ENCODE measurements around the gene CHRDL2. TPM values are rescaled to one million over a fixed set of nuclear protein-coding genes. Genes with fewer than 3 reads are reported as not detected.
A peak's percentile ranks its signal among the peaks of the same experiment; 100 is the strongest.

Gene CHRDL2, protein sequence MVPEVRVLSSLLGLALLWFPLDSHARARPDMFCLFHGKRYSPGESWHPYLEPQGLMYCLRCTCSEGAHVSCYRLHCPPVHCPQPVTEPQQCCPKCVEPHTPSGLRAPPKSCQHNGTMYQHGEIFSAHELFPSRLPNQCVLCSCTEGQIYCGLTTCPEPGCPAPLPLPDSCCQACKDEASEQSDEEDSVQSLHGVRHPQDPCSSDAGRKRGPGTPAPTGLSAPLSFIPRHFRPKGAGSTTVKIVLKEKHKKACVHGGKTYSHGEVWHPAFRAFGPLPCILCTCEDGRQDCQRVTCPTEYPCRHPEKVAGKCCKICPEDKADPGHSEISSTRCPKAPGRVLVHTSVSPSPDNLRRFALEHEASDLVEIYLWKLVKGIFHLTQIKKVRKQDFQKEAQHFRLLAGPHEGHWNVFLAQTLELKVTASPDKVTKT
- polyA plus RNA-seq (2011; rRNA removed), result 1.8 and 2.3 TPM in 2 replicates
- 4.9 and 6.3 TPM in 2 replicates for polyA plus RNA-seq (2012; cell fraction: cytosol; rRNA removed)
- polyA plus RNA-seq (2012; cell fraction: nucleus; rRNA removed), result 5.5 and 5.8 TPM in 2 replicates
- 2.6 to 5.8 TPM (median 5.4 TPM) in 3 replicates for polyA plus RNA-seq (2017; fragmentation: RNase III; extraction: RNeasy Plus Mini Kit Qiagen cat#74134 plus additional on column Dnase treatment)
- polyA minus RNA-seq (2011; rRNA and poly(A)+ RNA removed), result 1.7 and 3.4 TPM in 2 replicates

DNA sequence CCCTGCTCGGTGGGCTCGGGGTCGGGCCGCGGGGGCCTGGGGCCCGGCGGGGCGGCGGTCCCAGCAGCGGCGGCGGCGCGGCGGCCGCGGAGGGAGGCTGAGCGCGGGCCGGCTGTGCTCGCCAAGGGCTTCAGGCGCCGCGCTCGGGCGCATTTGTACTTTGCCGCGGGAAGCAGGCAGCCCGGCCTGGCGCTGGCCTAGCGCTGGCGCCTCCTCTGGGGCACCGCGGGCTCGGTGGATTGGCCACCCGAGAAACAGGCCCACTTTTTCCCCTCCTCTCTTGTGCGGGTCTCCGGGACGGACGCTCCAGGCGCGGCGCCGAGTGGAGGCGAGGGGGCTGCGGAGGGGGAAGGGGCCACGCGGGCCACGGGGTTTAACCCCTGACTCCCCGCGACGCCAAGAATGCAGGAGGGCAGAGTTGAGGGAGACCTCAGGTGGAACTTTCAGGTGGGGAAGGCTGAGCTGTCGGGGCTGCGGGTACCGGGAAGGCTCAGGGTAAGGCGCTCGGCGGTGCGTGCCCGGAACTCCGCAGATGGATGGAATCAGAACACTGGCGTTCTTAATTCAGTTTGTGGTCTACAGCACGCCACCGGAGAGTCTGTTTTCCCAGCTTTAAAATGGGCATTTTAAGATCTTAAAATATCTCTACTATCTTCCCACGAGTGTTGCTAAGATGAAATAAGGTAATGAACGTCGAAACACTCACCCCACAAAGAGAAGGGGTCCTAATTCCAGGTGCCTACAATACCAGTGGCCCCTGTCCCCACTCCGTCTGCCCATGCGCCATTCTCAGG lies at the start of gene CHRDL2:
CHRDL2 (minus strand) TSS at position 126 of the 794 bp plus-strand sequence. CDS start 538 bp downstream, outside the sequence.
- no peaks in the 10 kb centered on the region for H3K9me3 ChIP-seq
- H3K4me3 ChIP-seq, result peak within 1 kb of the TSS; percentile 48
- peak within 1 kb of the TSS; percentile 54 to 83; a peak in 5 of 6 replicates for H3K27ac ChIP-seq
- peak in 1 of 2 experiments; percentile 30 for DNase-seq (ENCODE audit: low read depth in 1 of 2, low spot score in 1 of 2)
- no peak for FAIRE-seq
- POLR2A ChIA-PET, result no interaction called here
- peak within 1 kb of the TSS; percentile 91 for H3K4me2 ChIP-seq
- no peak for TF ChIP-seq CHD2 (IDR thresholded peaks at IDR 0.05; ENCODE audit: low read length, partially characterized antibody)
- peak; percentile 42; the same call in 1 of the 2 replicates for TF ChIP-seq HDAC2 (IDR thresholded peaks at IDR 0.05)
- peaks cover 17% of the 10 kb centered on the region; the same call in 2 of the 3 replicates for H3K4me1 ChIP-seq
- peak; percentile 62 to 69 for ATAC-seq
- CTCF ChIA-PET, result interaction anchor here (0.9 to 4.1 kb wide), 7 partner anchors 16 to 278 kb away, joined by 3 to 13 read pairs (median 3); no protein-coding TSS in a partner anchor
- WGBS (ENCODE audit: missing lambda C conversion rate), result 68% methylated on average over 24 of the region's 69 CpGs

DNA sequence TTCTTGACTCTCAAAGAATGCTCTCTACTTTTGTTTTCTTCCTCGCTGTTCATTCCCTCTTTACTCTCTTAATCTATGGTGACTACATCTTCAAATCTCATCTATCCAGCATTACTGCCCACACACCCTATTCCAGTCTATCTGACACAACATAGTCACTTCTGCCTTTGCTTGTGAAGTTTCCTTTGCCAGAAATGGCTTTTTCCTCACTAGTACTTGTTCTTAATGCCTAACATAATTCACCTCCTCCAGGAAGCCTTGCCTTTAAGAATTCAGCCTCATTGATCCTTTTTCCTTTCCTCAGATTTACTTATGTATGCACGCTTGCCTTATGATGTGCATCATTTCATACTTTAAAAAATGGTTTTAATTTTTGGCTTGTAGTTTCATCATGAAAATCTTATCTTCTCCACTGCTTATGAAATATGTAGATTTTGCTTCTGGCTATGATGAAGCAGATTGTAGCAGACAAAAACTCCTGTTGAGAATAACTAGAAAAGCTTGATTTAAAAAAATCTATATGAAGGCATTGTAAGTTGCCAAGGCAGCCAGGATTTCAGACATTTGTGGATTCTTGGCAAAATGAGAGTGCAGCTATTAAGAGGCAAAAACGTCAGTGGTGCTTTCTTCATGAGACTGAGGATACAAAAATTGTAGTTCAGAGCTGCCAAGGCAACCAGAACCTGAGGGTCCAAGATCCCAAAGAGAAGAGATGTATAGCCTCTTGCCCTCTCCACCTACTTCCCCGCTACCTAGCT lies 49.2 kb upstream of the CHRDL2 start:
- no peak overlapping the region for H3K4me2 ChIP-seq
- H3K4me1 ChIP-seq, result peaks cover 13% of the 10 kb centered on the region
- CTCF ChIA-PET, result interaction anchor here (1.3 to 2.2 kb wide), 2 partner anchors 10 to 12 kb away, joined by 3 to 6 read pairs; no protein-coding TSS in a partner anchor
- ATAC-seq (no peak), DNase-seq (ENCODE audit: low read depth in 1 of 2, low spot score in 1 of 2) (no peak), FAIRE-seq (no peak)
- H3K9me3 ChIP-seq, result no peaks in the 10 kb centered on the region
- POLR2A ChIA-PET, result no interaction called here
- no peak overlapping the region for H3K4me3 ChIP-seq
- H3K27ac ChIP-seq, result no peak overlapping the region
- WGBS (ENCODE audit: missing lambda C conversion rate), result 84% methylated on average over 4 of the region's 4 CpGs
- TF ChIP-seq TP53 (CRISPR knock-in tag; IDR thresholded peaks at IDR 0.05) (no peak), SMC3 (IDR thresholded peaks at IDR 0.05) (no peak), RNF2 (IDR thresholded peaks at IDR 0.05; ENCODE audit: borderline replicate concordance, low read depth) (no peak), POLR2AphosphoS2 (conservative IDR thresholded peaks at IDR 0.05; ENCODE audit: low read length) (no peak), GATA3 (IDR thresholded peaks at IDR 0.05; ENCODE audit: borderline replicate concordance) (no peak), FOSL2 (IDR thresholded peaks at IDR 0.05) (no peak), FOSL2 (CRISPR knock-in tag; IDR thresholded peaks at IDR 0.05) (no peak)
- TF ChIP-seq, protein P1, sequence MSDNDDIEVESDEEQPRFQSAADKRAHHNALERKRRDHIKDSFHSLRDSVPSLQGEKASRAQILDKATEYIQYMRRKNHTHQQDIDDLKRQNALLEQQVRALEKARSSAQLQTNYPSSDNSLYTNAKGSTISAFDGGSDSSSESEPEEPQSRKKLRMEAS (IDR thresholded peaks at IDR 0.05), result no peak

DNA sequence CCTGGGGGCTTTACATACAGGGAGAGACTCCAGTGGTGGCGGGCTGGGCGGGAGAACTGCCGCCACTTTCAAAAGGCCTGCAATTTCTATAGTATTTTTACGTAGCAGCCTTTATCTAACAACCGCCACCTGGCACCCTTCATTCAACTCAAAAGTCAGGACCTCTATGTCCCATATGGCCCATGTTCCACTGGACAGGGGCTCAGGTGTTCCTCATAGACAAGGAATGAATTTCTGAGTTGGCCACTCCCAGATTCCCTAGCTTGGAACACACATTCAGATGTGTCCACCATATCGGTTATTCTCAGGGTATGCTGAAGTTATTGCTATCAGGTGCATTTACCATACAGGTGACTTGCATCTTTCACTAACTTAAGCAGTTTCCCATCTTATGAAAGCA lies 47.4 kb upstream of the CHRDL2 start:
- Histone ChIP-seq H3K4me3 (no peak overlapping the region), H3K27ac (no peak overlapping the region), H3K4me1 (peaks cover 13% of the 10 kb centered on the region), H3K9me3 (no peaks in the 10 kb centered on the region), H3K4me2 (no peak overlapping the region)
- no peak for TF ChIP-seq NR3C1 (IDR thresholded peaks at IDR 0.05)
- no peak for TF ChIP-seq KDM5A (IDR thresholded peaks at IDR 0.05)
- TF ChIP-seq RCOR1 (IDR thresholded peaks at IDR 0.05; ENCODE audit: low read depth, low read length), result no peak
- no peak for TF ChIP-seq JUNB (IDR thresholded peaks at IDR 0.05)
- TF ChIP-seq, protein P2, sequence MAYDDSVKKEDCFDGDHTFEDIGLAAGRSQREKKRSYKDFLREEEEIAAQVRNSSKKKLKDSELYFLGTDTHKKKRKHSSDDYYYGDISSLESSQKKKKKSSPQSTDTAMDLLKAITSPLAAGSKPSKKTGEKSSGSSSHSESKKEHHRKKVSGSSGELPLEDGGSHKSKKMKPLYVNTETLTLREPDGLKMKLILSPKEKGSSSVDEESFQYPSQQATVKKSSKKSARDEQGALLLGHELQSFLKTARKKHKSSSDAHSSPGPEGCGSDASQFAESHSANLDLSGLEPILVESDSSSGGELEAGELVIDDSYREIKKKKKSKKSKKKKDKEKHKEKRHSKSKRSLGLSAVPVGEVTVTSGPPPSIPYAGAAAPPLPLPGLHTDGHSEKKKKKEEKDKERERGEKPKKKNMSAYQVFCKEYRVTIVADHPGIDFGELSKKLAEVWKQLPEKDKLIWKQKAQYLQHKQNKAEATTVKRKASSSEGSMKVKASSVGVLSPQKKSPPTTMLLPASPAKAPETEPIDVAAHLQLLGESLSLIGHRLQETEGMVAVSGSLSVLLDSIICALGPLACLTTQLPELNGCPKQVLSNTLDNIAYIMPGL (CRISPR knock-in tag; IDR thresholded peaks at IDR 0.05; ENCODE audit: borderline replicate concordance), result no peak
- no peak for DNase-seq (ENCODE audit: low read depth in 1 of 2, low spot score in 1 of 2)
- no peak for ATAC-seq
- CTCF ChIA-PET, result interaction anchor here (1.2 kb wide), 1 partner anchor 11 kb away, joined by 3 read pairs; no protein-coding TSS in a partner anchor
- WGBS (ENCODE audit: missing lambda C conversion rate), result 92% methylated on average over 6 of the region's 6 CpGs
- POLR2A ChIA-PET, result no interaction called here
- no peak for FAIRE-seq

All from A549 (cell line).